Motor neuron (in vitro differentiated cells): ENCODE measurements around the gene ITGAX. TPM values are rescaled to one million over a fixed set of nuclear protein-coding genes. Genes with fewer than 3 reads are reported as not detected.

Source experiments
- ATAC-seq, 8 experiments: fragments of 200-7000 bp; cut with Tn5 transposase; replicated peaks in 6 of 8; 2 replicates each; pipeline ENCODE4 v1.8.0; 2021; ENCODE audit warnings: mild to moderate bottlenecking in 8 of 8, moderate library complexity in 8 of 8
- H3K27ac ChIP-seq, 2 donors: fragments of 250-450 bp; sonication (Bioruptor Pico); 2 replicates each; pipeline ENCODE4 v1.9.0; 2021; ENCODE audit warnings: antibody characterized with exemption in 2 of 2, mild to moderate bottlenecking in 2 of 2, moderate library complexity in 1 of 2
- H3K4me1 ChIP-seq, 2 donors: fragments of 250-450 bp; sonication (Bioruptor Pico); replicated peaks in 1 of 2; 2 replicates each; pipeline ENCODE4 v1.6.1; 2021; ENCODE audit warnings: antibody characterized with exemption in 2 of 2, mild to moderate bottlenecking in 2 of 2, moderate library complexity in 1 of 2
- H3K4me3 ChIP-seq, 5 donors: fragments of 250-450 bp; sonication (Bioruptor Pico); 2 replicates each; pipeline ENCODE4 v1.9.0; 2021; ENCODE audit warnings: antibody characterized with exemption in 5 of 5, mild to moderate bottlenecking in 5 of 5, moderate library complexity in 4 of 5
- WGBS, 10 experiments: fragments of 450-650 bp; shearing (Covaris generic); methylation state at CpG; one replicate each; pipeline ENCODE4 v1.0.0; 2022; 5-methylcytosine and 5-hydroxymethylcytosine counted together
- in situ Hi-C, 9 experiments: fragments of 400-800 bp; cut with MboI; loops; one replicate each; pipeline ENCODE4 v1.15.0; 2021; ENCODE audit warnings: low sequenced_read_pairs in 9 of 9, low pct_unique_long_range_greater_than_20kb in 2 of 9; ENCODE audit not compliant: unreplicated experiment in 9 of 9
- total RNA-seq, 8 experiments: library from RNA; unstranded; fragments of 300-600 nt; gene quantifications; 2 replicates each; pipeline versions ENCODE4 v1.2.3 to v1.2.4, GENCODE V29; 2022

ITGAX gene
- total RNA-seq, 8 experiments from 2014 or later = 0.08 to 90.0 (median 1.00) TPM; not detected in 3

GRCh38 chr16:31390504-31391041 lies 35.6 kb downstream of the ITGAX start:
- Histone ChIP-seq H3K4me1 (peaks cover 0 to 4% of the 10 kb centered on the region in 2 donors), H3K27ac (no peak overlapping the region), H3K4me3 (no peak overlapping the region)
- no peak for ATAC-seq
- WGBS, 10 experiments = 17 to 83% (median 57%) methylated on average over 1 to 5 of the region's 6 CpGs
- in situ Hi-C loops = no loop called here

- Histone ChIP-seq H3K4me3 (no peak within 1 kb of the TSS), H3K4me1 (no peaks in the 10 kb centered on the region), H3K27ac (no peak within 1 kb of the TSS)
- WGBS, 10 experiments = 0 to 40% (median 20%) methylated on average over 1 of the region's 5 CpGs; no CpG with 5 or more reads in 7 of the 10 experiments
- in situ Hi-C loops = no loop called here
- no peak for ATAC-seq
Observed at GRCh38 chr16:31393056-31393455, 38.1 kb downstream of the ITGAX start, which contains the start of gene ITGAD. Gene ITGAD, plus strand, starts transcription at chr16:31393335. Its CDS starts 26 bp downstream, at chr16:31393361.

GRCh38 chr16:31395647-31396046 lies 40.7 kb downstream of the ITGAX start:
- in situ Hi-C loops = no loop called here

GRCh38 chr16:31397096-31397660 lies 42.2 kb downstream of the ITGAX start:
- peak in 1 of 8 experiments; percentile 78 for ATAC-seq
- WGBS, 10 experiments = 0 to 100% (median 55%) methylated on average over 1 to 2 of the region's 18 CpGs; no CpG with 5 or more reads in 3 of the 10 experiments
- no peaks in the 10 kb centered on the region for H3K4me1 ChIP-seq
- in situ Hi-C loops = no loop called here
- H3K4me3 ChIP-seq = no peak overlapping the region
- H3K27ac ChIP-seq = no peak overlapping the region

More at GRCh38 chr16:31395647-31396046, 40.7 kb downstream of the ITGAX start:
- 100% methylated on average over 1 of the region's 6 CpGs; no CpG with 5 or more reads in 9 of the 10 experiments for WGBS, 10 experiments
- Histone ChIP-seq H3K4me3 (no peak overlapping the region), H3K4me1 (no peaks in the 10 kb centered on the region), H3K27ac (no peak overlapping the region)
- ATAC-seq = no peak

- peak in 1 of 8 experiments; percentile 47 for ATAC-seq
- 76 to 80% methylated on average over 3 to 5 of the region's 9 CpGs; no CpG with 5 or more reads in 8 of the 10 experiments for WGBS, 10 experiments
Observed at GRCh38 chr16:31397701-31398100, 42.7 kb downstream of the ITGAX start.

GRCh38 chr16:31400191-31400590 lies 45.2 kb downstream of the ITGAX start:
- in situ Hi-C loops = no loop called here
- ATAC-seq = no peak
- no peaks in the 10 kb centered on the region for H3K4me1 ChIP-seq
- WGBS, 10 experiments = 7 to 60% (median 49%) methylated on average over 1 to 2 of the region's 2 CpGs; no CpG with 5 or more reads in 6 of the 10 experiments
- no peak overlapping the region for H3K4me3 ChIP-seq
- no peak overlapping the region for H3K27ac ChIP-seq

More at GRCh38 chr16:31397701-31398100, 42.7 kb downstream of the ITGAX start:
- Histone ChIP-seq H3K27ac (no peak overlapping the region), H3K4me1 (no peaks in the 10 kb centered on the region), H3K4me3 (no peak overlapping the region)
- in situ Hi-C loops = no loop called here

- 53 to 83% (median 66%) methylated on average over 1 to 4 of the region's 11 CpGs; no CpG with 5 or more reads in 5 of the 10 experiments for WGBS, 10 experiments
- in situ Hi-C loops = no loop called here
- Histone ChIP-seq H3K4me1 (no peaks in the 10 kb centered on the region), H3K27ac (no peak overlapping the region), H3K4me3 (no peak overlapping the region)
- ATAC-seq = no peak
Observed at GRCh38 chr16:31401436-31401835, 46.5 kb downstream of the ITGAX start.

GRCh38 chr16:31402687-31403086 lies 47.7 kb downstream of the ITGAX start:
- Histone ChIP-seq H3K27ac (no peak overlapping the region), H3K4me1 (no peaks in the 10 kb centered on the region), H3K4me3 (no peak overlapping the region)
- in situ Hi-C loops = no loop called here
- peak in 2 of 8 experiments; percentile 10 to 45 for ATAC-seq
- WGBS, 10 experiments = 20 to 92% (median 80%) methylated on average over 1 of the region's 1 CpG; no CpG with 5 or more reads in 4 of the 10 experiments

- no peaks in the 10 kb centered on the region for H3K4me1 ChIP-seq
- peak in 1 of 8 experiments; percentile 21 for ATAC-seq
- H3K4me3 ChIP-seq = no peak overlapping the region
- 0 to 80% (median 69%) methylated on average over 1 to 7 of the region's 21 CpGs; no CpG with 5 or more reads in 4 of the 10 experiments for WGBS, 10 experiments
- H3K27ac ChIP-seq = no peak overlapping the region
- in situ Hi-C loops = no loop called here
Observed at GRCh38 chr16:31403590-31404352, 48.8 kb downstream of the ITGAX start.

- Histone ChIP-seq H3K27ac (no peak overlapping the region), H3K4me1 (no peaks in the 10 kb centered on the region), H3K4me3 (no peak overlapping the region)
- in situ Hi-C loops = no loop called here
- WGBS, 10 experiments = 33 to 88% (median 73%) methylated on average over 1 to 4 of the region's 9 CpGs; no CpG with 5 or more reads in 6 of the 10 experiments
- ATAC-seq = peak in 3 of 8 experiments; percentile 28 to 97 (median 92)
Observed at GRCh38 chr16:31404353-31405064, 49.5 kb downstream of the ITGAX start.

- WGBS, 10 experiments = 17 to 87% (median 67%) methylated on average over 1 to 5 of the region's 8 CpGs; no CpG with 5 or more reads in 7 of the 10 experiments
- ATAC-seq = no peak
- no peaks in the 10 kb centered on the region for H3K4me1 ChIP-seq
- no peak overlapping the region for H3K4me3 ChIP-seq
- in situ Hi-C loops = no loop called here
- H3K27ac ChIP-seq = no peak overlapping the region
Observed at GRCh38 chr16:31407406-31407805, 52.4 kb downstream of the ITGAX start.

GRCh38 chr16:31409433-31409832 lies 54.5 kb downstream of the ITGAX start:
- no peak for ATAC-seq
- Histone ChIP-seq H3K4me3 (no peak overlapping the region), H3K4me1 (no peaks in the 10 kb centered on the region), H3K27ac (no peak overlapping the region)
- 20 to 83% (median 48%) methylated on average over 1 to 3 of the region's 3 CpGs; no CpG with 5 or more reads in 1 of the 10 experiments for WGBS, 10 experiments
- in situ Hi-C loops = no loop called here
